ENCODE results near the gene FHIT.

DNA sequence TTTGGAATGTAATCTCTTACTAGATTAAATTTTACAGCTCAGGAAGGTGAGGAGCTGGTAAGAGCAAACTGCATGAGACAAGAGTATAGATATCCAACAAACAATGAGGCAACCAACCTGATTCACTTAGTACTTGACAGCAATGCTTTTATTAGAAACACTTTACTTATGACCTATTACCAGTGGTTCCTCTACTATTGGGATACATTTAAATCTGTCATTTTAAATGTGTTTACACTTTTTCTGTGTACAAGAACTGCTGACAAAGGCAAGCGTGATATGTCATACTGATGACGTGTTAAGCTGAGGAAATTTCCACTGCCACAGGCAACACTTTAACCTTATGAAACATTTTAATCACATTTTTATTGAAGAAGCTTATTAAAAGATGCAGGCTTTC, 1043.3 kb downstream of the FHIT start:
- no peak for TF ChIP-seq POLR2A (IDR thresholded peaks at IDR 0.05; ENCODE audit: low read depth, low read length)
- no peak for TF ChIP-seq POLR2AphosphoS5 (IDR thresholded peaks at IDR 0.05; ENCODE audit: low read depth, low read length)

All from GM12892 (cell line).